Ishikawa (cell line): ENCODE measurements around the gene GCA.

Experiments used
- CREB1 ChIP-seq: IDR thresholded peaks from 2 replicates; pipeline ENCODE4 v1.6.1; 2012; ENCODE audit warnings: low read depth
- EP300 ChIP-seq: IDR thresholded peaks from 2 replicates; pipeline ENCODE4 v1.6.1; 2012; ENCODE audit warnings: borderline replicate concordance
- FOXM1 ChIP-seq: IDR thresholded peaks from 2 replicates; pipeline ENCODE4 v1.6.1; 2012; ENCODE audit warnings: low read depth, borderline replicate concordance
- NFIC ChIP-seq: IDR thresholded peaks from 2 replicates; pipeline ENCODE4 v1.6.1; 2012
- REST ChIP-seq: IDR thresholded peaks from 2 replicates; pipeline ENCODE4 v1.6.1; 2012; ENCODE audit warnings: low read depth, mild to moderate bottlenecking

DNA sequence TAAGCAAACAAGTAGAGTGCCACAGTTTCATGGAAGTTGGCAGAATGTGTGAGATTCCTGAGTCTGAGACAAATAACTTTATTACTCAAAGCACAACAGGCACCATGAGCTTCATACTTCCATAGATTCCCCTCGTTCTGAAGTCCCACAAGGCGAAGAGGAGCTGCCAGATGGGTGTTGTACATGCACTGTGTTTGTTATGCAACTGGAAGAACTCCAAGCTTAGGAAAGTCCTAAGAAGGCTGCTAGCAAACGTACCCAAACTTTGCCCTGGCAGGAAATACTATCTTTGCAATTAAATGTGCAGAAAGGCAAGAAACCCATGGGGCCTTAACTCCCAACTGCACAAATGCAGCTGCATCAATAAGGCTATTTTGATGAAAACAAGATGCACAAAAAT lies 1.6 kb upstream of the GCA start:
- TF ChIP-seq REST (no peak), FOXM1 (no peak), CREB1 (no peak), EP300 (no peak), NFIC (no peak)
